K562 (cell line): ENCODE measurements around the gene RPAP2.

Experiments
- CTCF ChIP-seq, 3 experiments: IDR thresholded peaks in 2 of 3; conservative IDR thresholded peaks in 1 of 3; 2 replicates each; pipeline ENCODE4 v1.5.1; 2011 to 2012; ENCODE audit warnings: low read length in 3 of 3, mild to moderate bottlenecking in 3 of 3, control low read depth in 2 of 3, improper control_type of control experiment in 1 of 3, inconsistent platforms in 1 of 3, low read depth in 1 of 3, mixed read lengths in 1 of 3, moderate library complexity in 1 of 3; ENCODE audit not compliant: insufficient read depth in 2 of 3
- FOXK1 ChIP-seq: sonication (generic); formaldehyde crosslinking; IDR thresholded peaks from 2 replicates; pipeline ENCODE4 v1.8.0; 2022; ENCODE audit warnings: missing genetic modification reagents, mild to moderate bottlenecking, borderline replicate concordance
- GTF2F1 ChIP-seq: IDR thresholded peaks from 2 replicates; pipeline ENCODE4 v1.6.1; 2011; ENCODE audit warnings: low read depth, low read length, improper control_type of control experiment
- PHB2 ChIP-seq: fragments of 450-650 bp; IDR thresholded peaks from 2 replicates; pipeline ENCODE4 v1.6.1; 2017; ENCODE audit warnings: low read depth
- POLR2AphosphoS5 ChIP-seq: IDR thresholded peaks from 2 replicates; pipeline ENCODE4 v1.6.1; 2011; ENCODE audit warnings: mild to moderate bottlenecking, low read depth, low read length, moderate library complexity; ENCODE audit not compliant: control insufficient read depth, insufficient read depth
- RCOR1 ChIP-seq, 2 experiments: IDR thresholded peaks; 2 replicates each; pipeline ENCODE4 v1.6.1; 2012; ENCODE audit warnings: low read depth in 2 of 2, low read length in 2 of 2, borderline replicate concordance in 1 of 2, improper control_type of control experiment in 1 of 2
- ZEB2 ChIP-seq: fragments of 450-650 bp; IDR thresholded peaks from 2 replicates; pipeline ENCODE4 v1.6.1; 2016
- ZNF23 ChIP-seq: fragments of 250-450 bp; sonication (Bioruptor Pico); IDR thresholded peaks from 2 replicates; pipeline ENCODE4 v1.4.0; 2020; ENCODE audit warnings: mild to moderate bottlenecking
- ZNF232 ChIP-seq: sonication (generic); formaldehyde crosslinking; IDR thresholded peaks from 2 replicates; pipeline ENCODE4 v1.8.0; 2022; ENCODE audit warnings: mild to moderate bottlenecking, missing genetic modification reagents
- ZNF764 ChIP-seq: fragments of 250-450 bp; sonication (Bioruptor Pico); IDR thresholded peaks from 2 replicates; pipeline ENCODE4 v1.4.0; 2020; ENCODE audit warnings: low read depth, mild to moderate bottlenecking, moderate library complexity

GRCh38 chr1:92445865-92446264, 147.0 kb downstream of the RPAP2 start:
- TF ChIP-seq CTCF (IDR thresholded peaks at IDR 0.05 in 2 of 3, conservative IDR thresholded peaks at IDR 0.05 in 1 of 3; ENCODE audit: insufficient read depth in 2 of 3, low read depth in 1 of 3, low read length in 3 of 3) = no peak
- no peak for TF ChIP-seq ZNF232 (CRISPR knock-in tag)
- TF ChIP-seq FOXK1 (CRISPR knock-in tag) = no peak
- TF ChIP-seq GTF2F1 = no peak
- TF ChIP-seq PHB2 = no peak
- no peak for TF ChIP-seq ZNF23 (CRISPR knock-in tag)
- TF ChIP-seq RCOR1 (IDR thresholded peaks at IDR 0.05; ENCODE audit: borderline replicate concordance in 1 of 2, low read depth in 2 of 2, low read length in 2 of 2) = no peak
- no peak for TF ChIP-seq ZNF764 (CRISPR knock-in tag)
- no peak for TF ChIP-seq ZEB2
- TF ChIP-seq POLR2AphosphoS5 = no peak
